Large intestine (tissue), 3 donors: ENCODE data around the gene HSD17B12. TPM values are rescaled to one million over a fixed set of nuclear protein-coding genes. Genes with fewer than 3 reads are reported as not detected.

Source experiments
- DNase-seq, 2 donors: peaks; one replicate each; pipeline versions ENCODE4 v3.0.0 to v3.0.0-alpha.2; 2013
- H3K27ac ChIP-seq: one replicate; pipeline ENCODE4 v1.5.1; 2013; ENCODE audit warnings: low read length
- H3K27me3 ChIP-seq: 2 replicates; pipeline ENCODE4 v1.6.1; 2013; ENCODE audit warnings: low read length; ENCODE audit not compliant: control insufficient read depth, insufficient read depth
- H3K36me3 ChIP-seq: 2 replicates; pipeline ENCODE4 v1.6.1; 2013; ENCODE audit warnings: low read length; ENCODE audit not compliant: control insufficient read depth, insufficient read depth
- H3K4me1 ChIP-seq: one replicate; pipeline ENCODE4 v1.6.1; 2013; ENCODE audit warnings: low read length; ENCODE audit not compliant: control insufficient read depth, insufficient read depth
- H3K4me3 ChIP-seq: one replicate; pipeline ENCODE4 v1.5.1; 2013; ENCODE audit warnings: low read length
- H3K9me3 ChIP-seq: one replicate; pipeline ENCODE4 v1.6.1; 2013; ENCODE audit warnings: mild to moderate bottlenecking, low read depth, low read length, moderate library complexity; ENCODE audit not compliant: control insufficient read depth
- WGBS: methylation state at CpG from one replicate; pipeline ENCODE4 v1.1.5; 2013; ENCODE audit warnings: low lambda C conversion rate; ENCODE audit not compliant: insufficient coverage; 5-methylcytosine and 5-hydroxymethylcytosine counted together
- polyA plus RNA-seq: library from polyadenylated mRNA; unstranded; fragments of 120-200 nt; gene quantifications from one replicate; pipeline ENCODE4 v1.2.1, GENCODE V29; 2013

Gene HSD17B12
- polyA plus RNA-seq, 1 donor: 84.4 TPM

GRCh38 chr11:43903078-43903477 is 222.5 kb downstream of the HSD17B12 start:
- WGBS: no CpG with 5 or more reads among the region's 2 CpGs
- Histone ChIP-seq H3K4me3 (no peak overlapping the region), H3K4me1 (no peaks in the 10 kb centered on the region), H3K27ac (no peak overlapping the region), H3K36me3 (peaks cover 45% of the 10 kb centered on the region), H3K9me3 (no peaks in the 10 kb centered on the region), H3K27me3 (no peaks in the 10 kb centered on the region)
- no peak for DNase-seq

DNA sequence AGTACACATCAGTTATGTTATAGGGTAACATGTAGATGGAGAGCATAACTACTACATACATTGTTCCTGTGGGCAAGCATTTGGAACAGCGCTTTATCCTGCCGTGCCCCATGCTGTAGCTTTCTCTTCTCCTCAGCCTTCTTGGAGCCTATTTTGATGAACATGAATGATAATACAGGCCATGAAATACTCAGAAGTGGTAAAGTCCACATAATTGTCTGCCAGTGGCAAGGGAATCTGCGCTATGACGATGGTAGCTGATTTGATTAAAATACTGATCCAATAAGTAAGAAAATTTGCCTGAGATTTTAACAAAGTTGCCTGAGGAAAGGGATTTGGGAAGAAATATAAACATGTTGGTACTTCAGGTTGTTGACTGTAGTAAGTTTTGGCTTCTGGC is 223.4 kb downstream of the HSD17B12 start:
- Histone ChIP-seq H3K4me3 (no peak overlapping the region), H3K27me3 (no peaks in the 10 kb centered on the region), H3K9me3 (no peaks in the 10 kb centered on the region), H3K27ac (peak overlapping the region; percentile 15), H3K4me1 (no peaks in the 10 kb centered on the region), H3K36me3 (peaks cover 38% of the 10 kb centered on the region)
- DNase-seq: no peak
- 90% methylated on average over 2 of the region's 4 CpGs for WGBS

- Histone ChIP-seq H3K27me3 (no peaks in the 10 kb centered on the region), H3K4me3 (no peak overlapping the region), H3K9me3 (no peaks in the 10 kb centered on the region), H3K4me1 (no peaks in the 10 kb centered on the region), H3K27ac (peak overlapping the region; percentile 17), H3K36me3 (peaks cover 36% of the 10 kb centered on the region)
- DNase-seq: no peak
- WGBS: 78% methylated on average over 3 of the region's 10 CpGs
These were observed 224.4 kb downstream of the HSD17B12 start for GRCh38 chr11:43904742-43905535.

DNA sequence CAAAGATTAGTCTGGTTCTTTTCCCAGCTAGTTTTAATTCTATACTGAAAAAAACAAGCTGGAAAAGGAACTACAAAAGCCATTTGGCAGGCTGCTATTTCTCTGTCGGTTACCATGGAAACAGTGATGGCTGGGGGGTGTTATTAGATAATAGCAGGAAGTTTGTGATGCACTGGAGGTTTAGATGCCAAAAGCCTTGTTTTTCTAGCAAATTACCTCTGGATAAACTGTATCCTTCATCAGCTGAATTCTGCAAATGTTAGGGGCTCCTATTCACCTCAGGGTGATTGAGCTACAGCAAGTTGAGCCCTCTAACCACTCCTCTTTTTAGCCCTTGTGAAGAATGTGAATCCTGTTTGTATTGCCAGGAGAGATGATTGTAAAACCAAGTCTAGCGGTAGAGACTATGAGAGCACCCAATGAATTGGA is 225.3 kb downstream of the HSD17B12 start:
- DNase-seq: peak; percentile 29 to 54
- peaks cover 38% of the 10 kb centered on the region for H3K36me3 ChIP-seq
- no peaks in the 10 kb centered on the region for H3K9me3 ChIP-seq
- no peaks in the 10 kb centered on the region for H3K4me1 ChIP-seq
- H3K4me3 ChIP-seq: no peak overlapping the region
- peak overlapping the region; percentile 41 for H3K27ac ChIP-seq
- no CpG with 5 or more reads among the region's 2 CpGs for WGBS
- H3K27me3 ChIP-seq: no peaks in the 10 kb centered on the region

Other genes starting within 250 kb of the HSD17B12 start
- 32.4 TPM for gene ALKBH3, start 200.1 kb downstream of the HSD17B12 start, polyA plus RNA-seq